NK-92 (cell line): ENCODE results near the gene SLIT3.
"Not testable (repeated sequence)": the region's sequence is repeated elsewhere in the genome, so short reads cannot be mapped to it uniquely, and the experiment has no call there.

Source experiments
- DNase-seq: peaks from one replicate; lab custom pipeline; 2025; ENCODE audit not compliant: unreplicated experiment; lab: John Stamatoyannopoulos, UW

The SLIT3 gene

GRCh38 chr5:168753691-168754254 is 547.2 kb downstream of the SLIT3 start:
- no peak for DNase-seq

GRCh38 chr5:168752416-168753190 is 548.3 kb downstream of the SLIT3 start:
- no peak for DNase-seq

- no peak for DNase-seq
Measured at GRCh38 chr5:168752012-168752411, 548.9 kb downstream of the SLIT3 start.

- DNase-seq, result no peak
Measured at GRCh38 chr5:168750926-168751325, 550.0 kb downstream of the SLIT3 start.

GRCh38 chr5:168749391-168750100 is 551.4 kb downstream of the SLIT3 start:
- DNase-seq, result no peak

- DNase-seq, result no peak
Measured at GRCh38 chr5:168747987-168748777, 552.8 kb downstream of the SLIT3 start.

- DNase-seq, result no peak
Measured at GRCh38 chr5:168746893-168747640, 553.9 kb downstream of the SLIT3 start.

GRCh38 chr5:168746126-168746892 is 554.6 kb downstream of the SLIT3 start:
- DNase-seq, result not testable (repeated sequence)

GRCh38 chr5:168743617-168744016 is 557.3 kb downstream of the SLIT3 start:
- DNase-seq, result no peak

GRCh38 chr5:168742311-168742710 is 558.6 kb downstream of the SLIT3 start:
- not testable (repeated sequence) for DNase-seq

GRCh38 chr5:168740811-168741213 is 560.1 kb downstream of the SLIT3 start:
- DNase-seq, result no peak

GRCh38 chr5:168740092-168740800 is 560.7 kb downstream of the SLIT3 start:
- no peak for DNase-seq

GRCh38 chr5:168737066-168737465 is 563.9 kb downstream of the SLIT3 start:
- DNase-seq, result no peak

- no peak for DNase-seq
Measured at GRCh38 chr5:168736281-168736831, 564.6 kb downstream of the SLIT3 start.

GRCh38 chr5:168734620-168735300 is 566.2 kb downstream of the SLIT3 start:
- DNase-seq, result no peak

GRCh38 chr5:168734119-168734518 is 566.8 kb downstream of the SLIT3 start:
- no peak for DNase-seq

GRCh38 chr5:168728546-168729211 is 572.3 kb downstream of the SLIT3 start:
- DNase-seq, result no peak

- DNase-seq, result no peak
Measured at GRCh38 chr5:168727547-168727946, 573.4 kb downstream of the SLIT3 start.
